GM12874 (cell line): ENCODE data around the gene IL3RA.

Experiments used
- CTCF ChIP-seq: IDR thresholded peaks from 2 replicates; pipeline ENCODE4 v1.5.1; 2011; ENCODE audit warnings: low read depth, mild to moderate bottlenecking, control low read depth, low read length, moderate library complexity; ENCODE audit not compliant: insufficient read depth

IL3RA gene

GRCh38 chrX:1401611-1402430, 65.2 kb downstream of the IL3RA start:
- TF ChIP-seq CTCF: no peak

GRCh38 chrX:1403228-1403627, 66.6 kb downstream of the IL3RA start:
- TF ChIP-seq CTCF: no peak

- no peak for TF ChIP-seq CTCF
Observed at GRCh38 chrX:1407035-1407434, 70.5 kb downstream of the IL3RA start.

- TF ChIP-seq CTCF: no peak
Observed at GRCh38 chrX:1411326-1411725, 74.7 kb downstream of the IL3RA start.

GRCh38 chrX:1412551-1413161, 76.1 kb downstream of the IL3RA start:
- no peak for TF ChIP-seq CTCF

GRCh38 chrX:1416327-1416784, 79.8 kb downstream of the IL3RA start:
- no peak for TF ChIP-seq CTCF

GRCh38 chrX:1416965-1417760, 80.6 kb downstream of the IL3RA start:
- no peak for TF ChIP-seq CTCF
